Activated CD8-positive, alpha-beta memory T cell treated with anti-CD3 and anti-CD28 coated beads, Interleukin-2, amount 50 U/mL, for 24 hours (primary cell): Measurements from ENCODE around the gene KRTAP10-8.
"Not testable (repeated sequence)": the region's sequence is repeated elsewhere in the genome, so short reads cannot be mapped to it uniquely, and the experiment has no call there.

ENCODE experiments used
- DNase-seq: peaks from one replicate; pipeline ENCODE4 v3.0.0-alpha.2; 2020; ENCODE audit errors: extremely low read depth

The KRTAP10-8 gene

GRCh38 chr21:44599264-44600029 lies 12.4 kb upstream of the KRTAP10-8 start:
- DNase-seq = no peak

DNA sequence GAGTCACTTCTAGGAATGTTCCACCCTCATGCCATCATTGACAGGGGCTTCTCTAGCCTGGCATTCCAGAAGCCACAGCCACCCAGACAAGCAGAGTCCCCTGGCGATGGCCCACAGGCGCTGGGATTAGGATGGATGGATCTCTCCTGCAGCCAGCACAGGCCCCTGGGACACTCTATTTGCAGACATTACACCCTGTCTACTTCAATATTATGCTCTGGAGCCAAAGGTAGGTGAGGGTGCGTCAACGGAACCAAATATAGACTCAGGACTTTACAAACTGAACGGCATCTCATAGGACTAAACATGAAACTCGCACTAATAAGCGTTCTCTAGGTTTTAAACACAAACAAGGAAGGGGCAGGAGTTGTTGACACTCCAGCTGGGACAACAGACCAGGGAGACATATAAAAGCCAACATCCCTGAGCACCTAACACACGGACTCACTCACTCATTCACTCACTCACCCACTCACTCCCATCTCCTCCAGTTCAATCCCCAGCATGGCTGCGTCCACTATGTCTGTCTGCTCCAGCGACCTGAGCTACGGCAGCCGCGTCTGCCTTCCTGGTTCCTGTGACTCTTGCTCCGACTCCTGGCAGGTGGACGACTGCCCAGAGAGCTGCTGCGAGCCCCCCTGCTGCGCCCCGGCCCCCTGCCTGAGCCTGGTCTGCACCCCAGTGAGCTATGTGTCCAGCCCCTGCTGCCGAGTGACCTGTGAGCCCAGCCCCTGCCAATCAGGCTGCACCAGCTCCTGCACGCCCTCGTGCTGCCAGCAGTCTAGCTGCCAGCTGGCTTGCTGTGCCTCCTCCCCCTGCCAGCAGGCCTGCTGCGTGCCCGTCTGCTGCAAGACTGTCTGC lies 11.5 kb upstream of the KRTAP10-8 start, which contains the start of gene KRTAP10-7:
KRTAP10-7 (plus strand) TSS at position 480 of the 861 bp plus-strand sequence; CDS start at position 505, 25 bp downstream.
- DNase-seq = not testable (repeated sequence)

- DNase-seq = not testable (repeated sequence)
These were observed 10.8 kb upstream of the KRTAP10-8 start for GRCh38 chr21:44601091-44601490.

GRCh38 chr21:44601596-44602462 lies 10.1 kb upstream of the KRTAP10-8 start:
- DNase-seq = no peak

- no peak for DNase-seq
These were observed 9.4 kb upstream of the KRTAP10-8 start for GRCh38 chr21:44602463-44602850.

DNA sequence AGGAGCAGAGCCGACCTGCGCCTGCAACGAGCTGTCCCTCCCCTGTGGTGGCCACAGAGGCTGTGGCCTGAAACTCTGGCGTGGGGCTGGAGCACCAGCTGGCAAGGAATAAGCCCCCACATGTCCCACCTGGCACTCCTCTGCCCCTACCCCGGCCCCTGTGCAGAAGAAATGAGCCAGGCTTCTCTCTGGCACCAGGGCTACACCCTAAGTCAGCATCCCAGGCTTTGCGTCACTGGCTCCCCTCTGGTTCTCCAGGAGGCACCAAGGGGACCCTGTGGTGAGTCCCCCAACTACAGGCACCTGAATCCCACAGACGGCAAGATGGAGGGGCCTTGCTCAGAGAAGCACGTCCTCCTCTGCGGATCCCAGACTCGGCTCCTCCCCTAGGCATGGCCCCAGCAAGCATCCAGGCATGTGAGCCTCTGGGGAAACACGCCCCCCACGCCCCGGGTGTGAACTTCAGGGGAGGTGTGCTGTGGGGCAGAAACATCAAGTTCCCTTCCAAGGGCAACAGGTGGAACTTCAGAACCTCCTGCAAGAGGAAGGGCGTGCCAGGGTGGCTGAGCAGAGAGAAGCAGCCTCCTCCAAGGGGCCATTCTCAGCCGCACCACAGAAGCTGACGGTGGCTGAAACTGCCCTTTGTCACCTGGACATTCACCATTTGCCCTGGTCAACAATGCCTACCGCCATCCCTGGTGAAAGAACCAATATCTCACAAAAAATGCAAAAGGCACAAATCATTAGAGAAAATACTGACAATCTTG lies 8.6 kb upstream of the KRTAP10-8 start:
- DNase-seq = no peak

DNA sequence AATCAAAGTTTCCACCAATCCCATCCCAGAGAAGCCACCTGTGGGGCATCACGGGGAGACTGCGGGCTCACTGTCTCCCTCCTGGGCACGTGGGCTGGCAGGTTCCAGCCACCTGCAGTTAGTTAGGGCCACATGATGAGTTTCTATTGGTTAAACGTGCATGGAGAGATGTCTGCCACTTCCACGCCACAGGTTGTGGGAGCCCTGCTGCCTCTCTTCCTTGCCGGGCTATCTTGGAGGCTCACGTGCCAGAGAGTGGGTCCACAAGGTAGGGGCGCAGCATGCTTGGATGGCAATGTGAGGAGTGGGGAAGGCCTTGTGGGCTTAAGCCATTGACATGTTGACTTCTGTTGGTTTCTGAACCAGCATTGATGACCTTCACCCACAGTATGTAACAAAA lies 8.0 kb upstream of the KRTAP10-8 start:
- DNase-seq = no peak

DNA sequence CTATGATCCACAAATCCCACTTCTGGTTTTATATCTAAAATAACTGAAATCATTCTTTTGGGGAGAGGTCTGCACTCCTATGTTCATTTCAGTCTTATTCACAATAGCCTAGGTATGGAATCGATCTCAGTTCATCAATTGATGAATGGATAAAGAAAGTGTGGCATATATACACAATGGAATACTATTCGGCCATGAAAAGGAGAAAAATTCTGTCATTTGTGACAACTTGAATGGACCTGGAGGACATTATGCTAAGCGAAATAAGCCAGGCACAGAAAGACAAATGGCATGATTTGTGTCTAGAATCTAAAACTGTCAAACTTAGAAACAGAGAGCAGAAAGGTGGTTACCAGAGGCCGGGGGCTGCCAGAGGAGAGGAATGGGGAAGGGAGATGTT lies 5.4 kb upstream of the KRTAP10-8 start:
- DNase-seq = no peak

GRCh38 chr21:44609193-44609592 lies 2.7 kb upstream of the KRTAP10-8 start:
- no peak for DNase-seq

DNA sequence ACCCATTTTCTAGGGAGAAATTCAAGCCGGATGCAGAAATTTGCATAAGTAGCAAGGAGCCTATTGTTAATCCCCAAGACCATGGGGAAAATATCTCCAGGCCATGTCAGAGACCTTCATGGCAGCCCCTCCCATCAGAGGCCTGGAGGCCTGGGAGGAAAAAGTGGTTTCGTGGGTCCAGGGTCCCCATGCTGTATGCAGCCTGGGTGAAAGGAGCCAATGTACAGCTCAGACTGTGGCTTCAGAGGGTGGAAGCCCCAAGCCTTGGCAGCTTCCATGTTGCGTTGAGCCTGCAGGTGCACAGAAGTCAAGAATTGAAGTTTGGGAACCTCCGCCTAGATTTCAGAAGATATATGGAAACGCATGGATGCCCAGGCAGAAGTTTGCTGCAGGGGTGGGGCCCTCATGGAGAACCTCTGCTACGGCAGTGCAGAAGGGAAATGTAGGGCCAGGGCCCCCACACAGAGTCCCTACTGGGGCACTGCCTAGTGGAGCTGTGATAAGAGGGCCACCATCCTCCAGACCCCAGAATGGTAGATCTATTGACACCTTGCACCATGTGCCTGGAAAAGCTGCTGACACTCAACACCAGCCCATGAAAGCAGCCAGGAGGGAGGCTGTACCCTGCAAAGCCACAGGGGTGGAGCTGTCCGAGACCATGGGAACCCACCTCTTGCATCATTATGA lies 1.6 kb upstream of the KRTAP10-8 start:
- DNase-seq = not testable (repeated sequence)

DNA sequence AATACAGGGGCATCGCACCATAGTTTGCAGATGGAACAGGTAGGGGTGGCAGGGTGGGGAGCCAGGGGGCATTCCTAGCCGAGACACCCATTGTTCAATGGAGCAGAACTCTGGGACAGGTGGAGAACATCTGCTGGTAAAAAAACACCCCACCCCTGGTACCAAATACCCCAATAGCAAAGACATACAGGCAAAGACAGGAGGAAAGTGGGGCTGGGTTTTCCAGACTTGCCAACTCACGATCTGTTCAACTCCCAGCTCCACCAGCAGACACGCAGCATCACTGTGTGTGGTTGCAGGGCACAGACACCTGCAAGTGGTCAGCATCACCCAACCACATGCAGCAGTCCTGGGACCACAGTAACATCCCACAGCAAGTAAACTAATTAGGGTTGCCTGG lies 328 bp upstream of the KRTAP10-8 start:
- no peak for DNase-seq

GRCh38 chr21:44612669-44613229 lies 870 bp downstream of the KRTAP10-8 start:
- no peak for DNase-seq

- no peak for DNase-seq
These were observed 1.7 kb downstream of the KRTAP10-8 start for GRCh38 chr21:44613386-44614155.

DNA sequence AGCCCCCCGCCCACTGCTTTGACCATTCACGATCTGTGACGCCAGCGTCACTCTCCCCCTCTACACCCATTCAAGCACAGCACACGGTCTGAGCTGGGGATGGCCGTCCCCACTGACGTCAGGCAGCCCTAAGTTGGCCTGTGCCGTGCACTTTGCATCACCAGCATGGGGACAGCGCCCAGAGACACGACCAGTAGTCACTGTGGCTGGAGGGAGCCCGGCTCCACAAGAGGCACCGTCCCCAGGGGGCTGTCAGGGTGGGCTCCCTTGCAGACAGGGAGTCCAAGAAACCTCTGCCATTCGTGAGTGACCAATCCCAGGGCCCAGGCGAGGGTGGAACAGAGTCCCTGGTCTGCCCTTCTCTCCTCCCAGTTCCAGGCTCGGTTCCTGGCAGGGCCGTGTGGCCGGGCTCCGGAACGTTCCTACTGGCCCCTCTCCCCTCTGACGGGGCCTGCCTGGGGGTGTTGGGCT lies 2.3 kb downstream of the KRTAP10-8 start:
- no peak for DNase-seq

DNA sequence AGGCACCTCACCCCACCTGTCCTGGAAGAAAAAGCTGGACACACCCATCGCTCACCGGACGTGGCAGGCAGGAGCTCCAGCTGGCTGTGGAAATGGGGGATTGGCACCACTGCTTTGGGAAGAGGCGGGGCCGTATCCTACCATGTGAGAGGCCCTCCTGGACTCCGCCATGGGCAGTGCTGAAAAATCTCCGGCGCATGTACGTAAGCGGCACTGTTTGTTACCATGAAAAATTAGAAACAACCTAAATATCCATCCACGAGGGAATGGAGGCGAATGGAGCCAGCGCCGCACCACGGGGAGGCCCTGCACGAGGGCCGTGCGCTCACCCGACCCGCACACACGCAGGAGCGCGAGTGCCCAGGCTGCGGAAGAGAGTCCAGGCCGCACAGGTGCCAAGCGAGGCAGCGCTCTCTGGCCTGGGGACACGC lies 3.1 kb downstream of the KRTAP10-8 start:
- DNase-seq = no peak

DNA sequence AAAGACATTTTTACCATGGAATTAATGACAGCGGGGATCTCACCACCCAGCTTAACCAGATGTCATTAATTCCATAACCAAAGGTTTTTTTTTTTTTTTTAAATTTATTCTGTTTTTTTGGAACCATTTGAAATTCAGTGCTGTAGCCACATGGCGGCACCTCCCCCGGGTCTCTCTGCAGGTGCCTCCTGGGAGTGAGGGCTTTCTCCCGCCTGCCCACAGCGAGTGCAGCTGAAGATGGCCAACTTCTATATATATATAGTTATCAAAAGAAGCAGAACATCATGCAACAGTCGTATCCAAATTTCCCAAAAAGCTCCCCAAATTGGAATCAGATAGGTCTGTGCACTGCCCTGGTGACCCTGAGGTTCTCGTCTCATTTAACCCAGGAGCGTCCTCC lies 3.6 kb downstream of the KRTAP10-8 start:
- DNase-seq = no peak

- DNase-seq = no peak
These were observed 4.2 kb downstream of the KRTAP10-8 start for GRCh38 chr21:44615911-44616590.

- no peak for DNase-seq
These were observed 4.7 kb downstream of the KRTAP10-8 start for GRCh38 chr21:44616591-44616926.

DNA sequence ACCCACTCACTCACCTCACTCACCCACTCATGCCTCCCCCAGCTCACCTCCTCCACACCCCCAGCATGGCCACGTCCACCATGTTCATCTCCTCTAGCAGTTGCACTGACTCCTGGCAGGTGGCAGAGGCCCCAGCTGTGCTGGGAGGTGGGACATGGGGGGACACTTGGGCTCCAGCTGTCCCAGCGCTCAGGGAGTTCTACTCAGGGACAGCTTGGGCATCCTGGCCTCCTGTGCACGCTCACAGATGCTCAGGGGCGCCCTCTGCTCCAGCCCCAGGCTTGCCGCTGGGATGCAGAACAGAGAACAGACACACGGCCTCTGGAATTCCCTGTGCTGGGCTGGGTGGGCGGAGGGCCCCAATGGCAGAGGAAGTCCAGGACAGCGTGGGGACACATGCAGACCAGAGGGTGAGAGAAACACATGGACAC lies 5.2 kb downstream of the KRTAP10-8 start:
- DNase-seq = no peak
